Mesendoderm (in vitro differentiated cells): ENCODE measurements around the gene ADAM12.
A peak's percentile ranks its signal among the peaks of the same experiment; 100 is the strongest.

ENCODE experiments used
- DNase-seq: peaks from one replicate; pipeline ENCODE4 v3.0.0; 2013
- H2AK5ac ChIP-seq: 2 replicates; pipeline ENCODE4 v1.6.1; 2013; ENCODE audit warnings: low read length, inconsistent platforms
- H2BK120ac ChIP-seq: 2 replicates; pipeline ENCODE4 v1.6.1; 2013; ENCODE audit warnings: low read depth, mild to moderate bottlenecking, low read length, moderate library complexity, mixed read lengths
- H2BK15ac ChIP-seq: replicated peaks from 2 replicates; pipeline ENCODE4 v1.6.1; 2013; ENCODE audit warnings: low read depth, mild to moderate bottlenecking, moderate library complexity
- H2BK5ac ChIP-seq: 2 replicates; pipeline ENCODE4 v1.6.1; 2013; ENCODE audit warnings: low read length, inconsistent platforms
- H3K18ac ChIP-seq: 2 replicates; pipeline ENCODE4 v1.6.1; 2013; ENCODE audit warnings: mild to moderate bottlenecking, low read length, mixed read lengths
- H3K23ac ChIP-seq: one replicate; pipeline ENCODE4 v1.6.1; 2013; ENCODE audit warnings: low read length
- H3K27ac ChIP-seq: 2 replicates; pipeline ENCODE4 v1.5.1; 2013; ENCODE audit warnings: low read depth, mild to moderate bottlenecking, inconsistent platforms, low read length, moderate library complexity
- H3K27me3 ChIP-seq: 2 replicates; pipeline ENCODE4 v1.6.1; 2013; ENCODE audit warnings: low read length, control low read depth, mild to moderate bottlenecking, inconsistent platforms; ENCODE audit not compliant: insufficient read depth, poor library complexity
- H3K36me3 ChIP-seq: 2 replicates; pipeline ENCODE4 v1.6.1; 2013; ENCODE audit warnings: low read length, inconsistent platforms; ENCODE audit not compliant: control insufficient read depth, insufficient read depth
- H3K4ac ChIP-seq: one replicate; pipeline ENCODE4 v1.6.1; 2013; ENCODE audit warnings: low read depth, mild to moderate bottlenecking, low read length, moderate library complexity
- H3K4me1 ChIP-seq: 2 replicates; pipeline ENCODE4 v1.6.1; 2013; ENCODE audit warnings: low read depth, low read length, inconsistent platforms; ENCODE audit not compliant: control insufficient read depth
- H3K4me2 ChIP-seq: 2 replicates; pipeline ENCODE4 v1.6.1; 2013; ENCODE audit warnings: low read length
- H3K4me3 ChIP-seq: 2 replicates; pipeline ENCODE4 v1.5.1; 2013; ENCODE audit warnings: mild to moderate bottlenecking, low read length
- H3K56ac ChIP-seq: one replicate; pipeline ENCODE4 v1.6.1; 2013; ENCODE audit warnings: low read length
- H3K79me1 ChIP-seq: 2 replicates; pipeline ENCODE4 v1.6.1; 2013; ENCODE audit warnings: low read length, inconsistent platforms
- H3K79me2 ChIP-seq: 2 replicates; pipeline ENCODE4 v1.6.1; 2013; ENCODE audit warnings: mild to moderate bottlenecking, low read length; ENCODE audit not compliant: control insufficient read depth, insufficient read depth
- H3K9ac ChIP-seq: 2 replicates; pipeline ENCODE4 v1.6.1; 2013; ENCODE audit warnings: low read length, inconsistent platforms
- H4K5ac ChIP-seq: one replicate; pipeline ENCODE4 v1.6.1; 2013; ENCODE audit warnings: low read length
- H4K8ac ChIP-seq: one replicate; pipeline ENCODE4 v1.6.1; 2013; ENCODE audit warnings: low read depth, mild to moderate bottlenecking, control low read depth, low read length, moderate library complexity
- whole genome bisulfite sequencing: extraction: QIAGEN DNeasy Blood & Tissue Kit; methylation state at CpG from one replicate; pipeline ENCODE4 v1.1.7; 2013; ENCODE audit warnings: low lambda C conversion rate, missing lambda C conversion rate; ENCODE audit not compliant: insufficient coverage; ENCODE audit errors: extremely low coverage; 5-methylcytosine and 5-hydroxymethylcytosine counted together

ADAM12 gene

GRCh38 chr10:126101325-126101724 lies 287.0 kb downstream of the ADAM12 start:
- Histone ChIP-seq H4K5ac (no peak overlapping the region), H3K4me1 (no peaks in the 10 kb centered on the region), H3K27me3 (no peaks in the 10 kb centered on the region), H2BK120ac (no peak overlapping the region), H4K8ac (no peak overlapping the region), H3K79me2 (no peaks in the 10 kb centered on the region), H3K4me2 (no peak overlapping the region), H2AK5ac (no peak overlapping the region), H2BK15ac (no peak overlapping the region), H3K27ac (no peak overlapping the region), H3K4ac (no peak overlapping the region), H3K36me3 (no peaks in the 10 kb centered on the region), H3K56ac (no peak overlapping the region), H3K79me1 (no peaks in the 10 kb centered on the region), H3K4me3 (no peak overlapping the region), H3K9ac (no peak overlapping the region), H3K23ac (no peak overlapping the region), H2BK5ac (no peak overlapping the region), H3K18ac (no peak overlapping the region)
- no CpG with 5 or more reads among the region's 1 CpG for WGBS
- no peak for DNase-seq

DNA sequence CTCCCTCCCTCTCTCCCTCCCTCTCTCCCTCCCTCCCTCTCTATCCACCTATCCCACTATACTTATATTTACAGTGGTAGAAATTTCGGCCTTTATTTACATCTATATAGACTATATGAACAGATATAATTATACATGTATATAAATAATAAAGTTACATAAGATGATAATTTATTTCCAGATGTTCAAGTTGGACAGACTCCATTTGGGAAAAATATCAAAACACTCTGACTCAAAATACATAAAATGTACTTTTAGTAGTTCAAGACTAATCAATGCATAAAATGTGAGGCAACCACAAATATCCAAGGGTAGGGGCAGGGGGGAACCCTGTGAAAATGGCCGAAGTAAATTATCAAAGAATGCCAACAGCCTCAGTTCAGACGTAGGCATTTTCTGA lies 288.9 kb downstream of the ADAM12 start:
- Histone ChIP-seq H3K23ac (no peak overlapping the region), H2AK5ac (no peak overlapping the region), H3K4me1 (no peaks in the 10 kb centered on the region), H2BK15ac (no peak overlapping the region), H3K27ac (no peak overlapping the region), H2BK5ac (no peak overlapping the region), H3K27me3 (no peaks in the 10 kb centered on the region), H3K4me3 (no peak overlapping the region), H3K9ac (no peak overlapping the region), H3K4me2 (no peak overlapping the region), H3K4ac (no peak overlapping the region), H3K79me2 (no peaks in the 10 kb centered on the region), H3K79me1 (no peaks in the 10 kb centered on the region), H4K5ac (no peak overlapping the region), H3K56ac (no peak overlapping the region), H3K36me3 (no peaks in the 10 kb centered on the region), H4K8ac (no peak overlapping the region), H2BK120ac (no peak overlapping the region), H3K18ac (no peak overlapping the region)
- no peak for DNase-seq
- no CpG with 5 or more reads among the region's 3 CpGs for WGBS

GRCh38 chr10:126098226-126098581 lies 290.1 kb downstream of the ADAM12 start:
- Histone ChIP-seq H4K8ac (no peak overlapping the region), H3K27ac (no peak overlapping the region), H3K9ac (no peak overlapping the region), H3K4me1 (no peaks in the 10 kb centered on the region), H3K79me2 (no peaks in the 10 kb centered on the region), H3K4me2 (no peak overlapping the region), H3K4ac (no peak overlapping the region), H3K18ac (no peak overlapping the region), H3K79me1 (no peaks in the 10 kb centered on the region), H2BK5ac (no peak overlapping the region), H2BK15ac (no peak overlapping the region), H2BK120ac (no peak overlapping the region), H2AK5ac (no peak overlapping the region), H3K36me3 (no peaks in the 10 kb centered on the region), H3K23ac (no peak overlapping the region), H3K4me3 (no peak overlapping the region), H3K27me3 (no peaks in the 10 kb centered on the region), H3K56ac (no peak overlapping the region), H4K5ac (no peak overlapping the region)
- no peak for DNase-seq
- WGBS = no CpG with 5 or more reads among the region's 3 CpGs

GRCh38 chr10:126097558-126098225 lies 290.6 kb downstream of the ADAM12 start:
- H3K79me1 ChIP-seq = no peaks in the 10 kb centered on the region
- no peak overlapping the region for H3K23ac ChIP-seq
- H3K4me2 ChIP-seq = no peak overlapping the region
- H3K9ac ChIP-seq = no peak overlapping the region
- H4K8ac ChIP-seq = no peak overlapping the region
- H3K4me3 ChIP-seq = no peak overlapping the region
- H2AK5ac ChIP-seq = no peak overlapping the region
- no peak overlapping the region for H3K18ac ChIP-seq
- H3K79me2 ChIP-seq = no peaks in the 10 kb centered on the region
- H3K56ac ChIP-seq = no peak overlapping the region
- H3K4me1 ChIP-seq = no peaks in the 10 kb centered on the region
- no peaks in the 10 kb centered on the region for H3K36me3 ChIP-seq
- H2BK15ac ChIP-seq = no peak overlapping the region
- WGBS = no CpG with 5 or more reads among the region's 6 CpGs
- no peaks in the 10 kb centered on the region for H3K27me3 ChIP-seq
- no peak overlapping the region for H2BK5ac ChIP-seq
- no peak overlapping the region for H4K5ac ChIP-seq
- no peak overlapping the region for H3K27ac ChIP-seq
- no peak overlapping the region for H3K4ac ChIP-seq
- no peak overlapping the region for H2BK120ac ChIP-seq
- peak; percentile 33 for DNase-seq

- no CpG with 5 or more reads among the region's 5 CpGs for WGBS
- no peaks in the 10 kb centered on the region for H3K36me3 ChIP-seq
- no peak overlapping the region for H3K4me3 ChIP-seq
These were observed 293.7 kb downstream of the ADAM12 start for GRCh38 chr10:126094537-126094936.

More at GRCh38 chr10:126094537-126094936, 293.7 kb downstream of the ADAM12 start:
- Histone ChIP-seq H4K8ac (no peak overlapping the region), H3K9ac (no peak overlapping the region), H3K79me2 (no peaks in the 10 kb centered on the region), H2BK5ac (no peak overlapping the region), H4K5ac (no peak overlapping the region), H3K27me3 (no peaks in the 10 kb centered on the region), H3K79me1 (no peaks in the 10 kb centered on the region), H3K4me1 (no peaks in the 10 kb centered on the region), H3K4ac (no peak overlapping the region), H3K56ac (no peak overlapping the region), H3K23ac (no peak overlapping the region), H3K18ac (no peak overlapping the region), H3K4me2 (no peak overlapping the region), H2BK120ac (no peak overlapping the region), H2BK15ac (no peak overlapping the region), H3K27ac (no peak overlapping the region), H2AK5ac (no peak overlapping the region)
- no peak for DNase-seq
